HEK293 (cell line): ENCODE results near the gene CDX2.

ENCODE experiments used
- CTCF ChIA-PET: fragments of 350-600 bp; formaldehyde crosslinking; extraction: SDS; loops from one replicate; lab custom pipeline; 2021; ENCODE audit warnings: antibody characterized with exemption; lab: Yijun Ruan, JAX
- POLR2A ChIA-PET: fragments of 300-600 bp; formaldehyde crosslinking; extraction: SDS; loops from one replicate; lab custom pipeline; 2020; ENCODE audit warnings: antibody characterized with exemption, inconsistent platforms; lab: Yijun Ruan, JAX
- H3K27ac ChIP-seq: fragments of 200-500 bp; sonication (Bioruptor generic); 2 replicates; pipeline ENCODE4 v1.5.1; 2014; ENCODE audit warnings: low read depth, low read length, control low read depth, inconsistent platforms; ENCODE audit errors: extremely low read depth
- H3K36me3 ChIP-seq, 2 experiments: fragments of 200-500 bp in 1 of 2; sonication (Bioruptor generic) in 1 of 2; 1 replicate in 1 of 2; 2 replicates in 1 of 2; pipeline ENCODE4 v1.5.1; 2014 to 2017; ENCODE audit warnings: inconsistent platforms in 2 of 2, low read length in 2 of 2; ENCODE audit not compliant: control insufficient read depth in 2 of 2, insufficient read depth in 1 of 2
- H3K4me1 ChIP-seq: fragments of 200-500 bp; sonication (Bioruptor generic); 2 replicates; pipeline ENCODE4 v1.5.1; 2014; ENCODE audit warnings: mild to moderate bottlenecking, low read length, inconsistent platforms; ENCODE audit not compliant: control insufficient read depth, insufficient read depth
- H3K4me3 ChIP-seq: 2 replicates; pipeline ENCODE4 v1.5.1; 2011; ENCODE audit warnings: low read depth, mild to moderate bottlenecking, control low read depth, low read length, moderate library complexity
- H3K9me3 ChIP-seq: fragments of 200-500 bp; sonication (Bioruptor generic); 2 replicates; pipeline ENCODE4 v1.5.1; 2014; ENCODE audit warnings: low read depth, low read length, inconsistent platforms; ENCODE audit not compliant: control insufficient read depth, insufficient read depth
- EGR2 ChIP-seq: fragments of 450-650 bp; formaldehyde crosslinking; IDR thresholded peaks from 2 replicates; pipeline ENCODE4 v1.5.1; 2016; ENCODE audit warnings: low read depth, missing biosample characterization, missing genetic modification characterization
- GLI4 ChIP-seq: fragments of 450-650 bp; formaldehyde crosslinking; IDR thresholded peaks from 2 replicates; pipeline ENCODE4 v1.5.1; 2016; ENCODE audit warnings: missing biosample characterization, missing genetic modification characterization
- HOXD13 ChIP-seq: sonication (generic); formaldehyde crosslinking; IDR thresholded peaks from 2 replicates; pipeline ENCODE4 v1.8.0; 2022; ENCODE audit warnings: missing genetic modification reagents, borderline replicate concordance
- INSM2 ChIP-seq: fragments of 450-650 bp; formaldehyde crosslinking; IDR thresholded peaks from 2 replicates; pipeline ENCODE4 v1.5.1; 2016; ENCODE audit warnings: missing biosample characterization, missing genetic modification characterization
- REPIN1 ChIP-seq: fragments of 450-650 bp; formaldehyde crosslinking; IDR thresholded peaks from 2 replicates; pipeline ENCODE4 v1.5.1; 2017; ENCODE audit warnings: missing biosample characterization, missing genetic modification characterization, low read depth
- TSHZ1 ChIP-seq: fragments of 450-650 bp; formaldehyde crosslinking; IDR thresholded peaks from 2 replicates; pipeline ENCODE4 v1.5.1; 2016; ENCODE audit warnings: missing biosample characterization, missing genetic modification characterization, borderline replicate concordance
- ZBTB1 ChIP-seq: fragments of 450-650 bp; formaldehyde crosslinking; IDR thresholded peaks from 2 replicates; pipeline ENCODE4 v1.5.1; 2016; ENCODE audit warnings: missing biosample characterization, missing genetic modification characterization
- ZBTB11 ChIP-seq: fragments of 450-650 bp; formaldehyde crosslinking; conservative IDR thresholded peaks from 2 replicates; pipeline ENCODE4 v1.5.1; 2016; ENCODE audit warnings: low read depth, missing biosample characterization, missing genetic modification characterization
- ZBTB17 ChIP-seq: fragments of 450-650 bp; formaldehyde crosslinking; IDR thresholded peaks from 2 replicates; pipeline ENCODE4 v1.5.1; 2016; ENCODE audit warnings: missing biosample characterization, missing genetic modification characterization
- ZBTB21 ChIP-seq: fragments of 450-650 bp; formaldehyde crosslinking; IDR thresholded peaks from 2 replicates; pipeline ENCODE4 v1.5.1; 2017; ENCODE audit warnings: missing biosample characterization, missing genetic modification characterization
- ZFHX2 ChIP-seq: fragments of 450-650 bp; formaldehyde crosslinking; conservative IDR thresholded peaks from 2 replicates; pipeline ENCODE4 v1.5.1; 2016; ENCODE audit warnings: missing biosample characterization, missing genetic modification characterization
- ZFP3 ChIP-seq: fragments of 450-650 bp; formaldehyde crosslinking; IDR thresholded peaks from 2 replicates; pipeline ENCODE4 v1.5.1; 2016; ENCODE audit warnings: low read depth, missing biosample characterization, missing genetic modification characterization
- ZFP69B ChIP-seq: fragments of 450-650 bp; formaldehyde crosslinking; IDR thresholded peaks from 2 replicates; pipeline ENCODE4 v1.5.1; 2016; ENCODE audit warnings: missing biosample characterization, missing genetic modification characterization
- ZNF175 ChIP-seq: fragments of 450-650 bp; formaldehyde crosslinking; IDR thresholded peaks from 2 replicates; pipeline ENCODE4 v1.5.1; 2016; ENCODE audit warnings: missing biosample characterization, missing genetic modification characterization
- ZNF19 ChIP-seq: fragments of 450-650 bp; formaldehyde crosslinking; IDR thresholded peaks from 2 replicates; pipeline ENCODE4; 2016; ENCODE audit warnings: missing biosample characterization, missing genetic modification characterization, low read depth
- ZNF2 ChIP-seq: fragments of 450-650 bp; formaldehyde crosslinking; IDR thresholded peaks from 2 replicates; pipeline ENCODE4 v1.5.1; 2016; ENCODE audit warnings: missing biosample characterization, missing genetic modification characterization
- ZNF280D ChIP-seq: fragments of 450-650 bp; formaldehyde crosslinking; IDR thresholded peaks from 2 replicates; pipeline ENCODE4 v1.5.1; 2016; ENCODE audit warnings: missing biosample characterization, missing genetic modification characterization
- ZNF292 ChIP-seq: fragments of 450-650 bp; formaldehyde crosslinking; IDR thresholded peaks from 2 replicates; pipeline ENCODE4 v1.5.1; 2016; ENCODE audit warnings: low read depth, missing biosample characterization, missing genetic modification characterization, borderline replicate concordance
- ZNF433 ChIP-seq: fragments of 450-650 bp; formaldehyde crosslinking; IDR thresholded peaks from 2 replicates; pipeline ENCODE4 v1.5.1; 2016; ENCODE audit warnings: missing biosample characterization, missing genetic modification characterization, low read depth
- ZNF501 ChIP-seq: fragments of 450-650 bp; formaldehyde crosslinking; IDR thresholded peaks from 2 replicates; pipeline ENCODE4 v1.5.1; 2016; ENCODE audit warnings: missing biosample characterization, missing genetic modification characterization
- ZNF549 ChIP-seq: fragments of 450-650 bp; IDR thresholded peaks from 2 replicates; pipeline ENCODE4 v1.5.1; 2018; ENCODE audit warnings: missing biosample characterization, missing genetic modification characterization, mild to moderate bottlenecking, inconsistent platforms, moderate library complexity
- ZNF707 ChIP-seq: fragments of 450-650 bp; formaldehyde crosslinking; IDR thresholded peaks from 2 replicates; pipeline ENCODE4 v1.5.1; 2016; ENCODE audit warnings: missing biosample characterization, missing genetic modification characterization
- ZNF777 ChIP-seq: fragments of 450-650 bp; formaldehyde crosslinking; IDR thresholded peaks from 2 replicates; pipeline ENCODE4 v1.5.1; 2017; ENCODE audit warnings: missing biosample characterization, missing genetic modification characterization, borderline replicate concordance
- ZNF792 ChIP-seq: fragments of 450-650 bp; formaldehyde crosslinking; IDR thresholded peaks from 2 replicates; pipeline ENCODE4 v1.5.1; 2016; ENCODE audit warnings: missing biosample characterization, missing genetic modification characterization
- ZNF837 ChIP-seq: fragments of 450-650 bp; formaldehyde crosslinking; IDR thresholded peaks from 2 replicates; pipeline ENCODE4 v1.5.1; 2016; ENCODE audit warnings: missing biosample characterization, missing genetic modification characterization
- ZSCAN30 ChIP-seq: fragments of 450-650 bp; IDR thresholded peaks from 2 replicates; pipeline ENCODE4 v1.5.1; 2018; ENCODE audit warnings: missing biosample characterization, mild to moderate bottlenecking, missing genetic modification characterization, moderate library complexity

Gene CDX2

GRCh38 chr13:27969082-27969865 lies at the start of gene CDX2:
CDX2 (minus strand) TSS chr13:27969315; CDS start chr13:27969006, 309 bp downstream.
- peaks cover 0 to 6% of the 10 kb centered on the region in 2 experiments; a peak in 2 of 3 replicates for H3K36me3 ChIP-seq
- peak within 1 kb of the TSS; percentile 47 for H3K4me3 ChIP-seq
- no peaks in the 10 kb centered on the region for H3K9me3 ChIP-seq
- peak within 1 kb of the TSS; percentile 81; the same call in 1 of the 2 replicates for H3K27ac ChIP-seq
- POLR2A ChIA-PET = no interaction called here
- H3K4me1 ChIP-seq = no peaks in the 10 kb centered on the region
- CTCF ChIA-PET = interaction anchor here (0.8 to 1.5 kb wide), 3 partner anchors 14 to 607 kb away, joined by 3 to 5 read pairs (median 4); no protein-coding TSS in a partner anchor
- TF ChIP-seq ZNF175 (tag by site-specific recombination) = no peak
- peak; percentile 93 for TF ChIP-seq ZFHX2 (tag by site-specific recombination)
- no peak for TF ChIP-seq ZNF19 (tag by site-specific recombination)
- TF ChIP-seq ZFP69B (tag by site-specific recombination) = no peak
- TF ChIP-seq ZBTB11 = 0 out of 2 replicates have a peak, but pooled peaks have one; percentile 6
- no peak for TF ChIP-seq ZFP3 (tag by site-specific recombination)
- no peak for TF ChIP-seq ZNF292
- no peak for TF ChIP-seq ZNF837 (tag by site-specific recombination)
- TF ChIP-seq ZNF280D (tag by site-specific recombination) = no peak
- no peak for TF ChIP-seq REPIN1
- no peak for TF ChIP-seq ZNF792
- TF ChIP-seq ZNF433 (tag by site-specific recombination) = no peak
- no peak for TF ChIP-seq ZNF549 (tag by site-specific recombination)
- TF ChIP-seq ZBTB17 (tag by site-specific recombination) = peak; percentile 73
- no peak for TF ChIP-seq ZBTB1 (tag by site-specific recombination)
- no peak for TF ChIP-seq INSM2 (tag by site-specific recombination)
- TF ChIP-seq EGR2 (tag by site-specific recombination) = peak; percentile 84
- no peak for TF ChIP-seq HOXD13 (CRISPR knock-in tag)
- TF ChIP-seq ZNF777 = 0 out of 2 replicates have a peak, but pooled peaks have one; percentile 13
- TF ChIP-seq ZNF707 (tag by site-specific recombination) = no peak
- peak; percentile 74; the same call in 1 of the 2 replicates for TF ChIP-seq ZSCAN30
- no peak for TF ChIP-seq ZNF2 (tag by site-specific recombination)
- TF ChIP-seq ZBTB21 = no peak
- TF ChIP-seq TSHZ1 = no peak
- 0 out of 2 replicates have a peak, but pooled peaks have one; percentile 0 for TF ChIP-seq GLI4 (tag by site-specific recombination)
- TF ChIP-seq ZNF501 (tag by site-specific recombination) = peak; percentile 16; the same call in 1 of the 2 replicates
